HG02763 (cell line): Measurements from ENCODE around the gene PRKAR2B.
"Not testable (repeated sequence)": the region's sequence is repeated elsewhere in the genome, so short reads cannot be mapped to it uniquely, and the experiment has no call there.

Experiments used
- ATAC-seq: cut with Tn5 transposase; IDR thresholded peaks from one replicate; pipeline ENCODE4 v1.9.1; 2021; ENCODE audit warnings: mild to moderate bottlenecking, moderate library complexity; ENCODE audit not compliant: unreplicated experiment

Gene PRKAR2B

GRCh38 chr7:107026166-107026565 lies 18.3 kb upstream of the PRKAR2B start:
- no peak for ATAC-seq

DNA sequence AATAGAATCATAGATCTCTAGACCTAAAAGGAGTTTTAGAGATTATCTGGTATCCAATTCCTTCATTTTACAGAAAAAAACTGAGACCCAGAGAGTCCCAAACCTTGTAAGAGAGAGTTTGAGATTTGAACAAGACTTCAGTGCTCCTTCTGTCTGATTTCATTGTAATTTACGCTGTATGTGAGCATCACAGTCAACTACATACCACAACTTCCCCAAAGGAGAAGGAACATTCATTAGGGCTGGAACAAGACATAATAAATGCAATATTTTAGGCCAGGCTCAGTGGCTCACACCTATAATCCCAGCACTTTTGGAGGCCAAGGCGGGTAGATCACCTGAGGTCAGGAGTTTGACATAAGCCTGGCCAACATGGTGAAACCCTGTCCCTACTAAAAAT lies 17.3 kb upstream of the PRKAR2B start:
- ATAC-seq = no peak

DNA sequence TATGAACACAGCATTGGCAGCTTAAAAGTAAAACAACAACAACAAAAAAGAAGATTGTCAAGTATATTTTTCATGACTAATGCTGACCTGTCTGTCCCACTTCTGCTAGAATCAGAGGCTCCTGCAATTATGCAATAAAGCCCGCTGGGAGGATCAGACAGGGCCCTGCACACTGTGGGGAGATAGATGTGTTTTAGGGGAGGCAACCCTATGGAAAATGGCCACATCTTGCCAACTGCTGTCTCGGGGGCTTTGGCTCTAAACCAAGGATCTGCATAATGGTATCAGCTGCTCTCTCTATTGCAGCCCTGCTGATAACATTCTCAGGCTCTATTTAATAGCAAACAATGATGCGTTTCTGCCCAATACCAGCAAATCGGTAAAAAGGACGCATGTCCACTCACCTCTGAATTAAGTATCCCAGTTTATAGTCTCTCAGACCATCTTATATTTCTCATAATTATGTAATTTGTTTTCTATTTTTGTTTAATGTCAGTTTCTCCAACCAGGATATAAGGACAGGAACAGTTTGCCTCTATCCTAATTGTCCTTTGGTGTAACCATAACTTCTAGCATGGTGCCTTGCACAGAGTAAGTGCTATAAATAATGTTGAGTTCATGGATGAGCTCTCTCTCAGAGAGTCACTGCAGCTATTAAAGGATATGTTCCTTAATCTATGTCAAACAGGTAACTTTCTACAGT lies 15.3 kb upstream of the PRKAR2B start:
- ATAC-seq = no peak

GRCh38 chr7:107029764-107030286 lies 14.7 kb upstream of the PRKAR2B start:
- ATAC-seq = no peak

- ATAC-seq = no peak
Observed at GRCh38 chr7:107032050-107032449, 12.5 kb upstream of the PRKAR2B start.

GRCh38 chr7:107032720-107033438 lies 11.6 kb upstream of the PRKAR2B start:
- ATAC-seq = no peak

GRCh38 chr7:107034553-107034952 lies 10.0 kb upstream of the PRKAR2B start:
- no peak for ATAC-seq

GRCh38 chr7:107035446-107035845 lies 9.1 kb upstream of the PRKAR2B start:
- ATAC-seq = no peak

- ATAC-seq = no peak
Observed at GRCh38 chr7:107036535-107036934, 8.0 kb upstream of the PRKAR2B start.

DNA sequence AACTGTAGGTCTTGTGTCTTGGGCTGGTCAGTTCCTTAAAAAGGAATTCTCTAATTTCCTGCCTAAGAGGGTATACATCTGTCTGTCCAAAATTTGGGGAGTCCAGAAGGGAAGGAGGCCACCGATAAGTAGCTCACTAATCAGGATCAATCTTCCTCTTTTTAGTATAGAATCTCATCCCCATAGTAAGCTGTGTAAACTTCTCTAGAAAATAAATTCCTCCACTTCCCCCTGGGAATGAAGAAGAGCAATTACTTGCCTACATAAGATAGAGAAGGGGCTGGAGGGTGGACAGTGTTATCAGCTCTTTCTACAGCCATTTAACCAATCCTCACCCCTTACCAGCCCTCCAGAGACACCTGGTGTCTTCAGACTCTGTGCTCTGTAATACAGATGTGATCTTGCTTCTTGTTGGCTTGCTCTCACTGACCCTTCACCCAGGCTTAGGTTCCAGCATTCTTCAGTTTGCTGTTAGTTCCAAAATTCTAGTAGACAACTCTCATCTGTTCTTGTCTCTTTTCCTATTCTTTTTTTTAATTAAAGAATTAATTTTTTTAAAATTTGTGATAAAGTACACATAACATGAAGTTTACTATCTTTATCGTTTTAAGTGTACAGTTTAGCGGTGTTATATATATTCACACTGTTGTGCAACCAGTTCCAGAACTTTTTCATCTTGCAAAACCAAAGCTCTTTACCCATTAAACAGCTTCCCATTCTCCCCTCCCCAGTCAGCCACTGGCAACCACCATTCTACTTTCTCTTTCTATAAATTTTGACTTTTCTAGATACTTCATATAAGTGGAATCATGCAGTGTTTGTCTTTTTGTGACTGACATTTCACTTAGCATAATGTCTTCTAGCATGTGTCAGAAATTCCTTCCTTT lies 6.5 kb upstream of the PRKAR2B start:
- no peak for ATAC-seq

- ATAC-seq = no peak
Observed at GRCh38 chr7:107039199-107039900, 5.2 kb upstream of the PRKAR2B start.

- no peak for ATAC-seq
Observed at GRCh38 chr7:107041097-107041496, 3.4 kb upstream of the PRKAR2B start.

- not testable (repeated sequence) for ATAC-seq
Observed at GRCh38 chr7:107041764-107042163, 2.7 kb upstream of the PRKAR2B start.

- not testable (repeated sequence) for ATAC-seq
Observed at GRCh38 chr7:107042326-107042910, 2.1 kb upstream of the PRKAR2B start.

GRCh38 chr7:107043491-107043890 lies 1.0 kb upstream of the PRKAR2B start:
- no peak for ATAC-seq

DNA sequence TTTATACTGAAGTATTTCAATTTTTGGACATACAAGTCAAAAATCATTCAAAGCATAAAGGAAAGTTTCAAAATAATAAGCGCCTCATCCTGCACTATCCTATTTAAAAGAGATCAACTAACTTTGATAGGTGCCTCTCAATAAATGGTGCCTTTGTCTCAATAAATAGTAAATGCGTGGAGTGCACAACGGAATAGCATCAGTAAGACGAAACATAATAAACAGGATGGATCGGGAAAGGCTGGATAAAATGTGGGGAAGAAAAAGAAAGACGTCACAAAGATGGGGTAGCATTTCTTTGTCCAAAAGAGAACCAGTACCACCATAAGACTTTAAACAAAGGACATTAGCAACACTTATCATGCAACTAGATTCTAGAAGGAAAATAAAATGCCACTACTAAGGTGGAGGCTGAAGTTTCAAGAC lies 571 bp upstream of the PRKAR2B start:
- no peak for ATAC-seq

- ATAC-seq = no peak
Observed at GRCh38 chr7:107045195-107045960, 873 bp downstream of the PRKAR2B start.

DNA sequence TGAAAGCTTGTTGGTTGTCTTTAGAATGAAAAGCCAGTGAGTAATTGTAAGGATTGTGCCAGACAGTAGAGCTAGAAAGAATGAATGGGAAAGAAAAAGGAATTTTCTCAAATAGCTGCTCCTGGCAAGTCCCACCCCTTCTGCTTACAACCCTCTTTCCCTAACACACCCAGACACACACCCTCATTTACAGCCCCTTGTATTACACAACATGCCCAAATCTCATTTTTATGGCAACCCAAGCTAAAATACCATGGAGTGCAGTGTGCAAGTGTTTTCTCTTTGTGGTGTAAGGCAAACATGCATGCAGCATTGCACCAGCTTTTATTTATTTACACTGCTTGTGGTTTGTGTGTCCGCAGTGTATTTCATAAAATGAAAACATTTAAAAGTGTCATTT lies 1.5 kb downstream of the PRKAR2B start:
- ATAC-seq = no peak

GRCh38 chr7:107046491-107047259 lies 2.2 kb downstream of the PRKAR2B start:
- ATAC-seq = no peak
